Caco-2 (cell line): ENCODE data around the gene THADA. TPM values are rescaled to one million over a fixed set of nuclear protein-coding genes. Genes with fewer than 3 reads are reported as not detected.
"Not testable (repeated sequence)": the region's sequence is repeated elsewhere in the genome, so short reads cannot be mapped to it uniquely, and the experiment has no call there.

Experiments
- BruUV-seq: library from RNA; stranded (reverse); fragments of 400-500 nt; replicated peaks from 2 replicates; lab custom pipeline; 2021; lab: Mats Ljungman, UMichigan
- CTCF ChIA-PET: fragments of 300-600 bp; sonication (Branson Sonifier 250); formaldehyde crosslinking; loops from one replicate; lab custom pipeline; 2022; ENCODE audit warnings: antibody characterized with exemption; lab: Charles Lee
- POLR2A ChIA-PET: fragments of 300-600 bp; sonication (Branson Sonifier 250); formaldehyde crosslinking; loops from one replicate; lab custom pipeline; 2022; ENCODE audit warnings: antibody characterized with exemption; lab: Charles Lee
- DNase-seq, 2 experiments: peaks; one replicate each; pipeline versions ENCODE4 v3.0.0 to v3.0.0-alpha.2; 2020 to 2022
- H3K27me3 ChIP-seq: replicated peaks from 2 replicates; pipeline ENCODE4 v1.6.0; 2011; ENCODE audit warnings: low read length; ENCODE audit not compliant: control insufficient read depth, insufficient read depth
- H3K36me3 ChIP-seq: 2 replicates; pipeline ENCODE4 v1.5.1; 2011; ENCODE audit warnings: low read length; ENCODE audit not compliant: control insufficient read depth, insufficient read depth
- H3K4me1 ChIP-seq: fragments of 250-450 bp; sonication (Bioruptor Pico); 2 replicates; pipeline ENCODE4 v1.5.1; 2020; ENCODE audit warnings: mild to moderate bottlenecking
- H3K4me3 ChIP-seq: 2 replicates; pipeline ENCODE4 v1.5.1; 2011; ENCODE audit warnings: low read depth, mild to moderate bottlenecking, control low read depth, low read length
- H3K9me3 ChIP-seq: fragments of 250-450 bp; sonication (Bioruptor Pico); 2 replicates; pipeline ENCODE4 v1.5.1; 2020; ENCODE audit warnings: mild to moderate bottlenecking, moderate library complexity
- H3K27ac Mint-ChIP-seq: one replicate; pipeline ENCODE4 v1.8.0; 2022; ENCODE audit warnings: mixed read lengths; ENCODE audit not compliant: unreplicated experiment
- H3K27me3 Mint-ChIP-seq: one replicate; pipeline ENCODE4 v1.8.0; 2022; ENCODE audit warnings: mixed read lengths; ENCODE audit not compliant: insufficient read depth, unreplicated experiment
- H3K36me3 Mint-ChIP-seq: one replicate; pipeline ENCODE4 v1.8.0; 2022; ENCODE audit warnings: mild to moderate bottlenecking, mixed read lengths; ENCODE audit not compliant: insufficient read depth, unreplicated experiment
- H3K4me1 Mint-ChIP-seq: one replicate; pipeline ENCODE4 v1.8.0; 2022; ENCODE audit warnings: low read depth, mixed read lengths; ENCODE audit not compliant: unreplicated experiment
- H3K4me3 Mint-ChIP-seq: one replicate; pipeline ENCODE4 v1.8.0; 2022; ENCODE audit warnings: mild to moderate bottlenecking, moderate library complexity, mixed read lengths; ENCODE audit not compliant: unreplicated experiment
- H3K9me3 Mint-ChIP-seq: one replicate; pipeline ENCODE4 v1.8.0; 2022; ENCODE audit warnings: mixed read lengths; ENCODE audit not compliant: unreplicated experiment
- CTCF ChIP-seq, 2 experiments: fragments of 200-600 bp in 1 of 2; IDR thresholded peaks; 1 replicate in 1 of 2; 2 replicates in 1 of 2; pipeline versions ENCODE4 v1.5.1 to v1.8.0; 2011 to 2022; ENCODE audit warnings: antibody characterized with exemption in 1 of 2, control low read depth in 1 of 2, inconsistent platforms in 1 of 2, low read depth in 1 of 2, low read length in 1 of 2, mild to moderate bottlenecking in 1 of 2, moderate library complexity in 1 of 2; ENCODE audit not compliant: insufficient read depth in 1 of 2, severe bottlenecking in 1 of 2, unreplicated experiment in 1 of 2
- intact Hi-C: fragments of 100-400 bp; cut with micrococcal nuclease; formaldehyde crosslinking; loops from one replicate; pipeline ENCODE4 v1.10.0; 2022; ENCODE audit not compliant: unreplicated experiment
- total RNA-seq: library from RNA; stranded (reverse); gene quantifications from 2 replicates; pipeline ENCODE4 v1.2.3, GENCODE V29; 2022

THADA gene
- total RNA-seq, 1 experiment from 2014 or later: 33.8 TPM

GRCh38 chr2:43642363-43642762 lies 46.5 kb upstream of the THADA start:
- Histone ChIP-seq H3K4me3 (no peak overlapping the region), H3K27me3 (no peaks in the 10 kb centered on the region), H3K9me3 (no peaks in the 10 kb centered on the region; the same call in 1 of the 2 replicates), H3K36me3 (no peaks in the 10 kb centered on the region), H3K4me1 (no peaks in the 10 kb centered on the region)
- ChIA-PET POLR2A (no interaction called here), CTCF (no interaction called here)
- DNase-seq: no peak
- no peaks in the 10 kb centered on the region for H3K27me3 Mint-ChIP-seq
- H3K4me3 Mint-ChIP-seq: no peak overlapping the region
- H3K27ac Mint-ChIP-seq: no peak overlapping the region
- H3K36me3 Mint-ChIP-seq: no peaks in the 10 kb centered on the region
- H3K9me3 Mint-ChIP-seq: no peaks in the 10 kb centered on the region
- H3K4me1 Mint-ChIP-seq: no peaks in the 10 kb centered on the region
- intact Hi-C loops: no loop called here
- no TSS peak for BruUV-seq
- no peak for TF ChIP-seq CTCF (IDR thresholded peaks at IDR 0.05; ENCODE audit: insufficient read depth in 1 of 2, low read depth in 1 of 2, low read length in 1 of 2, severe bottlenecking in 1 of 2, unreplicated experiment in 1 of 2)

- H3K4me3 ChIP-seq: peak within 1 kb of the TSS; percentile 69
- intact Hi-C loops: no loop called here
- ChIA-PET POLR2A (no interaction called here), CTCF (interaction anchor here (0.7 to 1.0 kb wide), 2 partner anchors 25 to 411 kb away, joined by 3 read pairs; partner anchors contain the start of gene ZFP36L2)
- Mint-ChIP-seq H3K4me3 (peak within 1 kb of the TSS; percentile 67), H3K27me3 (peaks cover 9% of the 10 kb centered on the region), H3K27ac (no peak within 1 kb of the TSS), H3K4me1 (peaks cover 11% of the 10 kb centered on the region), H3K36me3 (no peaks in the 10 kb centered on the region), H3K9me3 (no peaks in the 10 kb centered on the region)
- no peaks in the 10 kb centered on the region for H3K9me3 ChIP-seq
- peaks cover 7% of the 10 kb centered on the region; the same call in 1 of the 2 replicates for H3K4me1 ChIP-seq
- no peak for TF ChIP-seq CTCF (IDR thresholded peaks at IDR 0.05; ENCODE audit: insufficient read depth in 1 of 2, low read depth in 1 of 2, low read length in 1 of 2, severe bottlenecking in 1 of 2, unreplicated experiment in 1 of 2)
- DNase-seq: peak; percentile 91 to 94
- H3K27me3 ChIP-seq: no peaks in the 10 kb centered on the region
- no TSS peak for BruUV-seq
- H3K36me3 ChIP-seq: no peaks in the 10 kb centered on the region
Observed at GRCh38 chr2:43637030-43637803, 41.4 kb upstream of the THADA start, which contains the start of gene PLEKHH2. Gene PLEKHH2, plus strand, starts transcription at chr2:43637260. Its CDS starts 7,414 bp downstream, at chr2:43644674.

GRCh38 chr2:43636621-43637020 lies 40.8 kb upstream of the THADA start:
- Histone ChIP-seq H3K4me3 (peak overlapping the region; percentile 69), H3K27me3 (no peaks in the 10 kb centered on the region), H3K4me1 (peaks cover 7% of the 10 kb centered on the region; the same call in 1 of the 2 replicates), H3K36me3 (no peaks in the 10 kb centered on the region), H3K9me3 (no peaks in the 10 kb centered on the region)
- Mint-ChIP-seq H3K36me3 (no peaks in the 10 kb centered on the region), H3K27ac (no peak overlapping the region), H3K4me1 (peaks cover 11% of the 10 kb centered on the region), H3K27me3 (peaks cover 13% of the 10 kb centered on the region), H3K4me3 (peak overlapping the region; percentile 67), H3K9me3 (no peaks in the 10 kb centered on the region)
- no TSS peak for BruUV-seq
- CTCF ChIA-PET: interaction anchor here (0.7 to 1.0 kb wide), 2 partner anchors 24 to 410 kb away, joined by 3 read pairs; partner anchors contain the start of gene ZFP36L2
- intact Hi-C loops: no loop called here
- POLR2A ChIA-PET: no interaction called here
- DNase-seq: no peak
- TF ChIP-seq CTCF (IDR thresholded peaks at IDR 0.05; ENCODE audit: insufficient read depth in 1 of 2, low read depth in 1 of 2, low read length in 1 of 2, severe bottlenecking in 1 of 2, unreplicated experiment in 1 of 2): no peak

GRCh38 chr2:43636153-43636552 lies 40.3 kb upstream of the THADA start:
- H3K9me3 Mint-ChIP-seq, H3K4me3 ChIP-seq, intact Hi-C loops, H3K27me3 ChIP-seq, H3K36me3 ChIP-seq, BruUV-seq, H3K27ac Mint-ChIP-seq, DNase-seq, H3K4me1 ChIP-seq, H3K9me3 ChIP-seq, H3K36me3 Mint-ChIP-seq: not testable (repeated sequence)
- peaks cover 13% of the 10 kb centered on the region for H3K27me3 Mint-ChIP-seq
- peaks cover 11% of the 10 kb centered on the region for H3K4me1 Mint-ChIP-seq
- CTCF ChIA-PET: interaction anchor here (0.7 kb wide), 1 partner anchor 206 kb away, joined by 4 read pairs; no protein-coding TSS in a partner anchor
- peak overlapping the region; percentile 67 for H3K4me3 Mint-ChIP-seq
- POLR2A ChIA-PET: interaction anchor here (0.6 kb wide), 1 partner anchor 39 kb away, joined by 3 read pairs; no protein-coding TSS in a partner anchor
